Measurements from ENCODE around the gene HAVCR1.
"Not testable (repeated sequence)": the region's sequence is repeated elsewhere in the genome, so short reads cannot be mapped to it uniquely, and the experiment has no call there.

The HAVCR1 gene

GRCh38 chr5:157050050-157050449, 8.9 kb downstream of the HAVCR1 start:
- no peaks in the 10 kb centered on the region for H3K79me2 ChIP-seq (ENCODE audit: low read length)
- TF ChIP-seq CTCF (IDR thresholded peaks at IDR 0.05; ENCODE audit: low read length) (no peak), EZH2phosphoT487 (IDR thresholded peaks at IDR 0.05; ENCODE audit: low read length) (no peak), EZH2 (optimal IDR thresholded peaks at IDR 0.05; ENCODE audit: low read depth, low read length) (no peak)
- no peaks in the 10 kb centered on the region for H3K27me3 ChIP-seq (replicated peaks; ENCODE audit: insufficient read depth, low read length)
- H3F3A ChIP-seq (ENCODE audit: insufficient read depth, low read length): no peaks in the 10 kb centered on the region
- H3K9me2 ChIP-seq (replicated peaks; ENCODE audit: insufficient read depth, low read length): no peaks in the 10 kb centered on the region
- H3K27ac ChIP-seq (ENCODE audit: low read length): no peak overlapping the region
- no peaks in the 10 kb centered on the region for H3K36me3 ChIP-seq (replicated peaks; ENCODE audit: insufficient read depth, low read length)
- H2AFZ ChIP-seq (ENCODE audit: low read length): no peak overlapping the region
- H3K9me3 ChIP-seq (replicated peaks; ENCODE audit: insufficient read depth, low read length): no peaks in the 10 kb centered on the region
- no peak overlapping the region for H3K4me3 ChIP-seq (ENCODE audit: low read length)
- H3K4me2 ChIP-seq (ENCODE audit: low read depth, low read length): no peak overlapping the region
- DNase-seq: no peak
- H4K20me1 ChIP-seq (ENCODE audit: insufficient read depth, low read length): no peaks in the 10 kb centered on the region
- H3K4me1 ChIP-seq (ENCODE audit: low read length): no peaks in the 10 kb centered on the region
- no peak overlapping the region for H3K9ac ChIP-seq (ENCODE audit: low read length)

GRCh38 chr5:157049605-157050004, 9.3 kb downstream of the HAVCR1 start:
- Histone ChIP-seq H2AFZ (ENCODE audit: low read length) (no peak overlapping the region), H3K4me1 (ENCODE audit: low read length) (no peaks in the 10 kb centered on the region), H3K9ac (ENCODE audit: low read length) (no peak overlapping the region), H3K9me2 (replicated peaks; ENCODE audit: insufficient read depth, low read length) (no peaks in the 10 kb centered on the region), H3K4me3 (ENCODE audit: low read length) (no peak overlapping the region), H3K9me3 (replicated peaks; ENCODE audit: insufficient read depth, low read length) (no peaks in the 10 kb centered on the region), H3F3A (ENCODE audit: insufficient read depth, low read length) (no peaks in the 10 kb centered on the region), H3K79me2 (ENCODE audit: low read length) (no peaks in the 10 kb centered on the region), H4K20me1 (ENCODE audit: insufficient read depth, low read length) (no peaks in the 10 kb centered on the region), H3K27ac (ENCODE audit: low read length) (no peak overlapping the region), H3K4me2 (ENCODE audit: low read depth, low read length) (no peak overlapping the region), H3K36me3 (replicated peaks; ENCODE audit: insufficient read depth, low read length) (no peaks in the 10 kb centered on the region), H3K27me3 (replicated peaks; ENCODE audit: insufficient read depth, low read length) (no peaks in the 10 kb centered on the region)
- DNase-seq: no peak
- no peak for TF ChIP-seq EZH2 (optimal IDR thresholded peaks at IDR 0.05; ENCODE audit: low read depth, low read length)
- TF ChIP-seq EZH2phosphoT487 (IDR thresholded peaks at IDR 0.05; ENCODE audit: low read length): no peak
- no peak for TF ChIP-seq CTCF (IDR thresholded peaks at IDR 0.05; ENCODE audit: low read length)

GRCh38 chr5:157047898-157048297, 11.0 kb downstream of the HAVCR1 start:
- H3K9me2 ChIP-seq (replicated peaks; ENCODE audit: insufficient read depth, low read length): no peaks in the 10 kb centered on the region
- H3K27me3 ChIP-seq (replicated peaks; ENCODE audit: insufficient read depth, low read length): no peaks in the 10 kb centered on the region
- no peaks in the 10 kb centered on the region for H3K79me2 ChIP-seq (ENCODE audit: low read length)
- H4K20me1 ChIP-seq (ENCODE audit: insufficient read depth, low read length): no peaks in the 10 kb centered on the region
- H3K4me3 ChIP-seq (ENCODE audit: low read length): no peak overlapping the region
- no peak overlapping the region for H3K9ac ChIP-seq (ENCODE audit: low read length)
- TF ChIP-seq EZH2 (optimal IDR thresholded peaks at IDR 0.05; ENCODE audit: low read depth, low read length) (no peak), EZH2phosphoT487 (IDR thresholded peaks at IDR 0.05; ENCODE audit: low read length) (no peak), CTCF (IDR thresholded peaks at IDR 0.05; ENCODE audit: low read length) (no peak)
- DNase-seq: no peak
- no peaks in the 10 kb centered on the region for H3K36me3 ChIP-seq (replicated peaks; ENCODE audit: insufficient read depth, low read length)
- H2AFZ ChIP-seq (ENCODE audit: low read length): no peak overlapping the region
- H3K4me2 ChIP-seq (ENCODE audit: low read depth, low read length): no peak overlapping the region
- H3K4me1 ChIP-seq (ENCODE audit: low read length): no peaks in the 10 kb centered on the region
- H3K27ac ChIP-seq (ENCODE audit: low read length): no peak overlapping the region
- no peaks in the 10 kb centered on the region for H3K9me3 ChIP-seq (replicated peaks; ENCODE audit: insufficient read depth, low read length)
- H3F3A ChIP-seq (ENCODE audit: insufficient read depth, low read length): no peaks in the 10 kb centered on the region

GRCh38 chr5:157047016-157047415, 11.9 kb downstream of the HAVCR1 start:
- H3K9me3 ChIP-seq (replicated peaks; ENCODE audit: insufficient read depth, low read length); H2AFZ ChIP-seq (ENCODE audit: low read length); H3F3A ChIP-seq (ENCODE audit: insufficient read depth, low read length); H3K27ac ChIP-seq (ENCODE audit: low read length); H3K27me3 ChIP-seq (replicated peaks; ENCODE audit: insufficient read depth, low read length); DNase-seq; H3K79me2 ChIP-seq (ENCODE audit: low read length); H3K36me3 ChIP-seq (replicated peaks; ENCODE audit: insufficient read depth, low read length); H3K9me2 ChIP-seq (replicated peaks; ENCODE audit: insufficient read depth, low read length); H3K4me3 ChIP-seq (ENCODE audit: low read length); H4K20me1 ChIP-seq (ENCODE audit: insufficient read depth, low read length); H3K4me1 ChIP-seq (ENCODE audit: low read length); H3K9ac ChIP-seq (ENCODE audit: low read length); H3K4me2 ChIP-seq (ENCODE audit: low read depth, low read length): not testable (repeated sequence)

Data from MM.1S (cell line).